Skeletal muscle satellite cell (primary cell): ENCODE results near the gene DIPK1A.
"Not testable (repeated sequence)": the region's sequence is repeated elsewhere in the genome, so short reads cannot be mapped to it uniquely, and the experiment has no call there.

Source experiments
- H3K27me3 ChIP-seq: 2 replicates; pipeline ENCODE4 v1.7.0; 2013; ENCODE audit warnings: low read length; ENCODE audit not compliant: control insufficient read depth, insufficient read depth
- H3K36me3 ChIP-seq: 2 replicates; pipeline ENCODE4 v1.7.0; 2013; ENCODE audit warnings: mild to moderate bottlenecking, control low read depth, low read length; ENCODE audit not compliant: insufficient read depth
- H3K4me1 ChIP-seq: 2 replicates; pipeline ENCODE4 v1.7.0; 2013; ENCODE audit warnings: low read length; ENCODE audit not compliant: control insufficient read depth, insufficient read depth
- H3K4me2 ChIP-seq: 2 replicates; pipeline ENCODE4 v1.7.0; 2013; ENCODE audit warnings: mild to moderate bottlenecking, low read length
- H3K4me3 ChIP-seq: 2 replicates; pipeline ENCODE4 v1.7.0; 2013; ENCODE audit warnings: low read length
- H3K9ac ChIP-seq: 2 replicates; pipeline ENCODE4 v1.7.0; 2013; ENCODE audit warnings: mild to moderate bottlenecking, low read depth, low read length, moderate library complexity
- H3K9me3 ChIP-seq: replicated peaks from 2 replicates; pipeline ENCODE4 v1.7.0; 2013; ENCODE audit warnings: mild to moderate bottlenecking, control low read depth, low read length

The DIPK1A gene

DNA sequence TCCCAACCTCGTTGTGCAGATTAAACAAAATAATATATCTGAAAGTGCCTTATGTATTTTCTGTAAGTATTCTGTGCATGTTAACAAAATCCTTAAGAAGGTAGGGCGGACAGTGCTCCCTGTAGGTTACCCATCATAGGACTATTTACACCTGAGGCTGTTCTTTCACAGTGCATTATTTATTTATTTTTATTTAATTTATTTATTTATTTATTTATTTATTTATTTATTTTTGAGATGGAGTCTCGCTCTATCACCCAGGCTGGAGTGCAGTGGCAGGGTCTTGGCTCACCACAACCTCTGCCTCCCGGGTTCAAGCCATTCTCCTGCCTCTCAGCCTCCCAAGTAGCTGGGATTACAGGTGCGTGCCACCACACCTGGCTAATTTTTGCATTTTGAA lies 12.8 kb upstream of the DIPK1A start:
- H3K9ac ChIP-seq, H3K4me1 ChIP-seq, H3K4me2 ChIP-seq, H3K9me3 ChIP-seq, H3K36me3 ChIP-seq, H3K4me3 ChIP-seq: not testable (repeated sequence)
- H3K27me3 ChIP-seq, result peaks cover 17% of the 10 kb centered on the region

- no peak overlapping the region for H3K4me3 ChIP-seq
- H3K36me3 ChIP-seq, result no peaks in the 10 kb centered on the region
- H3K9ac ChIP-seq, result no peak overlapping the region
- peak overlapping the region; percentile 20 for H3K4me2 ChIP-seq
- H3K9me3 ChIP-seq, result no peaks in the 10 kb centered on the region
- peaks cover 17% of the 10 kb centered on the region for H3K27me3 ChIP-seq
- no peaks in the 10 kb centered on the region for H3K4me1 ChIP-seq
These were observed 12.1 kb upstream of the DIPK1A start for GRCh38 chr1:92973203-92973897.

GRCh38 chr1:92972409-92973129 lies 11.3 kb upstream of the DIPK1A start:
- no peaks in the 10 kb centered on the region for H3K4me1 ChIP-seq

DNA sequence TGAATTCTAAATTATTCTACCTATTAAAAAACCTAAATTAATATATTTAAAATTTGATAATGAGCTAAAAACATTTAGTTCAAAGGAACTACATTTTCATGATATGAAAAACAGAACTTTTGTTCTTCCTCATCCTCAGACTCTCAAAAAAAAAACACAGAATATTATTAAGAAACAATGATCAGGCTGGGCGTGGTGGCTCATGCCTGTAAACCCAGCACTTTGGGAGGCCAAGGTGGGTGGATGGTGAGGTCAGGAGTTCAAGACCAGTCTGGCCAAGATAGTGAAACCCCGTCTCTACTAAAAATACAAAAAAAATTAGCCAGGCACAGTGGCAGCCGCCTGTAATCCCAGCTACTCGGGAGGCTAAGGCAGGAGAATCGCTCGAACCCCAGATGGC lies 10.7 kb upstream of the DIPK1A start:
- not testable (repeated sequence) for H3K4me3 ChIP-seq, H3K4me1 ChIP-seq, H3K9me3 ChIP-seq

More at GRCh38 chr1:92972409-92973129, 11.3 kb upstream of the DIPK1A start:
- no peak overlapping the region for H3K9ac ChIP-seq
- peak overlapping the region; percentile 20 for H3K4me2 ChIP-seq
- H3K9me3 ChIP-seq, result no peaks in the 10 kb centered on the region
- H3K4me3 ChIP-seq, result no peak overlapping the region
- peaks cover 17% of the 10 kb centered on the region for H3K27me3 ChIP-seq
- H3K36me3 ChIP-seq, result no peaks in the 10 kb centered on the region

GRCh38 chr1:92970990-92971689 lies 9.9 kb upstream of the DIPK1A start:
- no peaks in the 10 kb centered on the region for H3K9me3 ChIP-seq
- H3K4me1 ChIP-seq, result no peaks in the 10 kb centered on the region
- H3K27me3 ChIP-seq, result peaks cover 17% of the 10 kb centered on the region
- H3K4me2 ChIP-seq, result no peak overlapping the region
- H3K4me3 ChIP-seq, result no peak overlapping the region
- H3K36me3 ChIP-seq, result no peaks in the 10 kb centered on the region
- no peak overlapping the region for H3K9ac ChIP-seq

More for the DNA sequence above, 10.7 kb upstream of the DIPK1A start:
- not testable (repeated sequence) for H3K4me2 ChIP-seq, H3K9ac ChIP-seq, H3K36me3 ChIP-seq
- H3K27me3 ChIP-seq, result peaks cover 17% of the 10 kb centered on the region

GRCh38 chr1:92969517-92969916 lies 8.3 kb upstream of the DIPK1A start:
- no peaks in the 10 kb centered on the region for H3K4me1 ChIP-seq
- no peak overlapping the region for H3K4me3 ChIP-seq
- H3K4me2 ChIP-seq, result no peak overlapping the region
- no peaks in the 10 kb centered on the region for H3K9me3 ChIP-seq
- no peaks in the 10 kb centered on the region for H3K36me3 ChIP-seq
- H3K27me3 ChIP-seq, result peaks cover 24% of the 10 kb centered on the region
- H3K9ac ChIP-seq, result no peak overlapping the region

DNA sequence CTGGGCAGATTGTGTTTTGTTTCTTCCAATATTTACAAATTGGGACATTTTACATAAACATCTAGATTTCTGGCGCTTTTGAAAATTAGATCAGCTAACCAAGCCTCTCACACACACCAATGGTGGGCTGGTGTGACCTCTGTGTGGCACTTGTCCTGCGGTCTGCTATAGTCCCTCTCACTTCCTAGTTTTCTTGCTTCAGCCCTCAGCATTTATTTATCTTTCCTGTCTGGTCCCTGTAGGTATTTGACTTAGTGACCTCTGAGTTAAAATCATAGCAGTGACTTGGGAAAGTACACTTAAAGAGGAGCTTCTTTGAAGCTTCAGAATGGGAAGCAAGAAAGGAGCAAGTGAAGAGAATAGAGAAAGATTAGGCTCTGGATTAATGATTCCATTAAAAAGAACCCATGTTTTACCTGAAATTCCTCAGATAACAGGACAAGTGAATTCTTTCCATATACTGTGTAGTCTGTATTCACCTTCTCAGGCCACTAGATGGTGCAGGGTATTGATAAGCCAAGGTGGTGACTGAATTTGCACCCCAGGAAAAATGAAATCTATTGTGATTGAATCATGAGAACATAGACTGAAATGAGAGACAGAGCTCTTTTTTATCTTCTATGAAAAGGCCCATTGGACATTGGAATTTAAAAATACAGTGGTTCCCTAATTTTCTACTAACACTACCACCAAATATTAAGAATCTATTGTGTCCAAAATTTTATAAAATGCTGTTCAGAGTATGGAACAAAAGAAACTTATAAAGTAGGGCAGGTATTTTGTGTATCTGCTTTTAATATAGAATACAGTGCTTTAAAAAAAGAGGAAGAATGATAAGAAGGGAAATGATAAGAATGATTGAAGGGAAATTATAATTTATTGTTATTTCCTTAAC lies 7.1 kb upstream of the DIPK1A start:
- Histone ChIP-seq H3K36me3 (no peaks in the 10 kb centered on the region), H3K9ac (no peak overlapping the region), H3K4me2 (no peak overlapping the region), H3K9me3 (no peaks in the 10 kb centered on the region), H3K4me3 (no peak overlapping the region), H3K4me1 (no peaks in the 10 kb centered on the region), H3K27me3 (peaks cover 29% of the 10 kb centered on the region)

GRCh38 chr1:92964998-92965397 lies 3.7 kb upstream of the DIPK1A start:
- H3K9ac ChIP-seq, result no peak overlapping the region
- no peak overlapping the region for H3K4me3 ChIP-seq
- peaks cover 13% of the 10 kb centered on the region for H3K4me1 ChIP-seq
- H3K36me3 ChIP-seq, result no peaks in the 10 kb centered on the region
- no peaks in the 10 kb centered on the region for H3K9me3 ChIP-seq
- no peak overlapping the region for H3K4me2 ChIP-seq
- H3K27me3 ChIP-seq, result peaks cover 16% of the 10 kb centered on the region

GRCh38 chr1:92964316-92964715 lies 3.1 kb upstream of the DIPK1A start:
- peaks cover 13% of the 10 kb centered on the region for H3K27me3 ChIP-seq
- H3K4me3 ChIP-seq, result no peak overlapping the region
- no peaks in the 10 kb centered on the region for H3K36me3 ChIP-seq
- peaks cover 13% of the 10 kb centered on the region for H3K4me1 ChIP-seq
- H3K4me2 ChIP-seq, result no peak overlapping the region
- H3K9me3 ChIP-seq, result no peaks in the 10 kb centered on the region
- H3K9ac ChIP-seq, result no peak overlapping the region

DNA sequence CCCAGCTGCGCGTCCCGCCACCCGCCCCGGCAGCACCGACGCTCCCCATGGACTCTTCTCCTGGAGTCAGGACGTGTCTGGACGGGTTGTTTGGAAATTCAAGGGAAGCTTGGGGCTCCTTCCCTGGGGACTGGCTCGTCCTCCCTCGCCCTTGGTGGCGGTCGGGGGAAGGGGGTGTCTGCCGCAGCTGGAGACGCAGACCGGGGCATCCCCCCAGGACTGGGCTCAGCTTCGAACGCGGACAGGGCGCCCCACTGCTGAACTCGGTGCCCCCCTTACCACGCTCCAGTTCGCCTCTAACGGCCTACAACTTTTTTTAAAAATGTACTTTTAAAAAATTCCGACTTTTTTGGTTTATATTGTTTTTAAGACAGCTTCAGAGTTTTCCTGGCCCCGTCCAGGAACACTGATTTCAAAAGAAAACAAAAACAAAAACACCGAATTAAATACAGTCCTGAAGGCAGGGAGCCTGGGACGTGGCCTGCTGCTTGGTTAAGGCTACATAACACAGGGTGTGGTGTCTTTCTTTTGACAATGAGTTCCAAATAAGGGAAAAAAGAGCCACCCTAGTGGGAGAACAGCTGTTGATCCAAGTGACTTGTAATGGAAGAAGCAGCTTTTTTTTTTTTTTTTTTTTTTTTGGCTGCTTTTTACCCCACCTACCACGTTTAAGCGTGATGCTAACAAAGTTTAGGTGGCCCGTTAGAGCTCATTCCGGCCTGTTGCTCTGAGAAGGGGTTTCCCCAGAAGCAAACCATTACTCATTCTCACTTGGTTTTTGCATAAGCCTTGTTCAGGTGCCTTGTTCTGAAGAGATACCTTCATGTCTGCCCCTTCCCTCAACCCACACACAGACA lies 862 bp upstream of the DIPK1A start:
- Histone ChIP-seq H3K9me3 (no peaks in the 10 kb centered on the region), H3K4me2 (peak overlapping the region; percentile 98), H3K9ac (peak overlapping the region; percentile 94), H3K36me3 (no peaks in the 10 kb centered on the region), H3K4me1 (peaks cover 13% of the 10 kb centered on the region), H3K4me3 (peak overlapping the region; percentile 90), H3K27me3 (peaks cover 18% of the 10 kb centered on the region)
